NB4 (cell line): ENCODE measurements around the gene EPAS1.

ENCODE experiments used
- DNase-seq: peaks from one replicate; pipeline ENCODE4 v3.0.0; 2010; ENCODE audit warnings: low read depth
- H3K4me3 ChIP-seq: one replicate; pipeline ENCODE4 v1.5.1; 2011; ENCODE audit warnings: mild to moderate bottlenecking, low read depth, low read length, moderate library complexity
- CTCF ChIP-seq: IDR thresholded peaks from one replicate; pipeline ENCODE4 v1.5.1; 2012; ENCODE audit warnings: low read depth, low read length
- MAX ChIP-seq: IDR thresholded peaks from 2 replicates; pipeline ENCODE4 v1.6.1; 2011; ENCODE audit warnings: low read depth, low read length
- MYC ChIP-seq: IDR thresholded peaks from 2 replicates; pipeline ENCODE4 v1.6.1; 2011; ENCODE audit warnings: low read depth, low read length
- POLR2A ChIP-seq: IDR thresholded peaks from 2 replicates; pipeline ENCODE4 v1.6.1; 2011; ENCODE audit warnings: mild to moderate bottlenecking; ENCODE audit not compliant: insufficient read length; ENCODE audit errors: extremely low read depth

EPAS1 gene

DNA sequence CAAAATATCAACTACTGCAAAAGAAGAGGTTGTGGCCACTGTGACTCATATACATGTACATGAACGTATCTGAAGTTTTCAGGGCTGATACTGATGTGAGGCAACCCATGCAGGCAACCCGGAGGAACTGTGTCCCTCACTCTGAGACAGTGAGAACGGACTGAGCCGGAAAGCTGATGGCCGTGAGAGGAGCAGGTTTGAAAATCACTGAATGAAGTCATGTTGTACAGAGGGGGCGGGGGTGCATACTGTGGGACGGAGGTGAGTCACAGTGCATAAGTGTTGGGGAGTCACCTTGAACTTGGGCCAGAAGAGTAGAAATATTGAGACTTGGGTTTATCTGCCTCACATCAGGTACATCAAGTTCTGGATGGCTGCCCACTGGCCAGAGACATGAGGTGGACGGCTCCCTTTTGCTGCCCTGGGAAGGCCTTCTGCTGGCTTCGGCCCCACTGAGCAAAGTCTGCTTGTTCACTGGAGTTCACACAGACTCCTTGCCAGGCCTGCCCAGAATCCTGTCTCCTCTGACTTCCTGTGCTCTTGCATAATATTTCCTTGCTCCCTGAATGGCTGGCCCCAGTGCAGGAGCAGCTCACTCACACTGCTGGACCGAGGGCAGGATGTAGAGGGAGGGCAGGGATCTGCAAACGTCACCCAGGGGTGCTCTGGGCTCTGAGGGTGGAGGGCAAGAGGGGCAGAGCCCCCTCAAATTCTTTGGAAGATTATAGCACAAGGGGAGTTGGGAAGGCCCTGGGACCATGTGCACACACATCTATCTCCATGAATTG lies 18.1 kb downstream of the EPAS1 start:
- TF ChIP-seq MYC (no peak), POLR2A (no peak), CTCF (no peak), MAX (no peak)
- no peak overlapping the region for H3K4me3 ChIP-seq
- peak; percentile 29 for DNase-seq

GRCh38 chr2:46317094-46317486 lies 19.9 kb downstream of the EPAS1 start:
- DNase-seq, result no peak
- no peak for TF ChIP-seq MAX
- no peak for TF ChIP-seq MYC
- TF ChIP-seq CTCF, result no peak
- no peak for TF ChIP-seq POLR2A
- no peak overlapping the region for H3K4me3 ChIP-seq

DNA sequence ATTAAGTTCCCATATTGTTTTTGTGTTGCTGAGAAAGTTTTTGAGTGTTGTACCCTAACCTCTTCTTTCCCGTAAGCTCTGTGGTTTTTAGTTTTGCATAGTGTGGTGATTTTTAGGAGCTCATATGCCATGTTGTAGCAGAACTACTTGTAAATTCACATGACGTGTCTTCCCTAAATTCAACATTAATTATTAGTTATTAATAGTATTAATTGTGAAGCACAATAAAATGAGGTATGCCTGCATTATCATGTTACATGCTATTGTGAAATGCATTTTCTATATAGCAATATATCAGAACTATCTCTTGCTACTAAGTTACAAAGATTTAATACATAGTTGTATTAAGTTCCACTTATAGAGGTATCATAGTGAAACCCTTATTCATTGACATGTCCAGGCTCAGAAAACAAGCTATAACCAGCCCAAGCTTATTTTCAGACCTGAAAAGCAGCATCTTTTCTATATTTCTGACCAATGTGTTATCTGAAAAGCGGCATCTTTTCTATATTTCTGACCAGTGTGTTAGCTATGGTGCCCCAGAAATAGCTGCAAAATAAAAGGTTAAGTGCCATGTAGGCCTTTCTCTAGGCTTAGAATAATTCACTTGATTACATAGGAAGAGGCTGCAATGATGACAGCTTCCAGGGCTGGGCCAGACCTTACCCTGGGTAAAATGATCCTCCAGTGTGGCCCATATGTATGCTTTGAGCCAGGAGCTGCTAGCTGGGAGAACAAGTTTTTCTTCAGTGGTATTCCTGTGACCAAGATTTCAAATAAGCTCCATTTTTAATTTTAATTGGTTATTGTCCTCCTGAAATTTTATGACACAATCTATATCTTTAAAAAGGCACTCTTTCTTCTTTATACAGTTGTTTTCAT lies 21.6 kb downstream of the EPAS1 start:
- no peak for DNase-seq
- no peak overlapping the region for H3K4me3 ChIP-seq
- TF ChIP-seq POLR2A (no peak), CTCF (no peak), MYC (no peak), MAX (no peak)

GRCh38 chr2:46319711-46320110 lies 22.5 kb downstream of the EPAS1 start:
- no peak for DNase-seq
- TF ChIP-seq MAX (no peak), POLR2A (no peak), CTCF (no peak), MYC (no peak)
- no peak overlapping the region for H3K4me3 ChIP-seq

DNA sequence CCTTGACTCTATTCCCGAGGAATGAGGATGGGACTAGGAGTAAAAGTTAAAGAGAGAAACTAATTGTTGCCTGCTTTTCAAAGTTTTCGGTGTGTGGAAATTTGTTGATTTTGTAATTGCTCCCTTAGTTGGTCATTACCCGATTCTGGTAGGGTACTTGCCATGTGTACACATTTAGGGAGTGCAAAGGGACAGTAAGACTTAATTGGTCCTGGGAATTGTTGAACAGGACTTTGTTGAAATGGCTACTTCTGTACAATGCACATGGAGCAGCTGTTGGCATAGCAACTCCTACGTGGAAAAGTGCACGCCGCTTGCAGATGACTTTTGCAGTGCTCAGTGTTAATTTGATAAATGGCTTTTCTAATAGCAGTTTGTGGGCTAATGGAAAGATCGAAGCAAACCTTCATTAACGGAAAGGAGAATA lies 22.9 kb downstream of the EPAS1 start:
- no peak for DNase-seq
- no peak overlapping the region for H3K4me3 ChIP-seq
- TF ChIP-seq CTCF (no peak), MYC (no peak), MAX (no peak), POLR2A (no peak)
